ENCODE results near the gene KCND1.
"Not testable (repeated sequence)": the region's sequence is repeated elsewhere in the genome, so short reads cannot be mapped to it uniquely, and the experiment has no call there.

KCND1 gene

GRCh38 chrX:48992341-48992740, 20.7 kb upstream of the KCND1 start:
- TF ChIP-seq, protein P1, sequence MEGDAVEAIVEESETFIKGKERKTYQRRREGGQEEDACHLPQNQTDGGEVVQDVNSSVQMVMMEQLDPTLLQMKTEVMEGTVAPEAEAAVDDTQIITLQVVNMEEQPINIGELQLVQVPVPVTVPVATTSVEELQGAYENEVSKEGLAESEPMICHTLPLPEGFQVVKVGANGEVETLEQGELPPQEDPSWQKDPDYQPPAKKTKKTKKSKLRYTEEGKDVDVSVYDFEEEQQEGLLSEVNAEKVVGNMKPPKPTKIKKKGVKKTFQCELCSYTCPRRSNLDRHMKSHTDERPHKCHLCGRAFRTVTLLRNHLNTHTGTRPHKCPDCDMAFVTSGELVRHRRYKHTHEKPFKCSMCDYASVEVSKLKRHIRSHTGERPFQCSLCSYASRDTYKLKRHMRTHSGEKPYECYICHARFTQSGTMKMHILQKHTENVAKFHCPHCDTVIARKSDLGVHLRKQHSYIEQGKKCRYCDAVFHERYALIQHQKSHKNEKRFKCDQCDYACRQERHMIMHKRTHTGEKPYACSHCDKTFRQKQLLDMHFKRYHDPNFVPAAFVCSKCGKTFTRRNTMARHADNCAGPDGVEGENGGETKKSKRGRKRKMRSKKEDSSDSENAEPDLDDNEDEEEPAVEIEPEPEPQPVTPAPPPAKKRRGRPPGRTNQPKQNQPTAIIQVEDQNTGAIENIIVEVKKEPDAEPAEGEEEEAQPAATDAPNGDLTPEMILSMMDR (IDR thresholded peaks at IDR 0.05; ENCODE audit: control insufficient read depth, insufficient read depth, low read depth, low read length, missing control alignments): no peak
- DNase-seq (ENCODE audit: low read depth): no peak
- H3K4me3 ChIP-seq (ENCODE audit: control insufficient read depth, low read depth, low read length): no peak overlapping the region

- no peak overlapping the region for H3K4me3 ChIP-seq (ENCODE audit: control insufficient read depth, low read depth, low read length)
- DNase-seq (ENCODE audit: low read depth): no peak
- TF ChIP-seq, protein P1 (IDR thresholded peaks at IDR 0.05; ENCODE audit: control insufficient read depth, insufficient read depth, low read depth, low read length, missing control alignments): no peak
These were observed 17.8 kb upstream of the KCND1 start for GRCh38 chrX:48989483-48989882.

DNA sequence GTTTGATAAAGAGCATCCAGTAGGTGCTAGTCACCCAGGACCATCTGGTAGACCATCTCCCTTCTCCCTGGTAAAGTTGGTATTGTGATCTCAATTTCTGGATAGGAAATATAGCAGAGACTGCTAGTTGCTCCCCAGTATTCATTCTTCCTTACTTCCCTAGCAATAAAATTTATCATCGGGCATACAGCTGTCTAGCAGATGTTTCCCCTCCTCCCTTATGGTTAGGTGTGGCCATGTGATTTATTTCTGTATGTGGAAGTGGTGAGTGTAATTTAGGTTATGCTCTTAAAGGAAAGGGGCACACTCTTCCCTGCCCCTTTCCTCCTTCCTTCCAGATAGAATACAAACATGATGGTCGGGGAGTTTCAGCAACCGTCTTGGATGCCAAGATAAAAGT, 12.3 kb upstream of the KCND1 start:
- no peak for DNase-seq (ENCODE audit: low read depth)
- no peak overlapping the region for H3K4me3 ChIP-seq (ENCODE audit: control insufficient read depth, low read depth, low read length)
- TF ChIP-seq, protein P1 (IDR thresholded peaks at IDR 0.05; ENCODE audit: control insufficient read depth, insufficient read depth, low read depth, low read length, missing control alignments): no peak

DNA sequence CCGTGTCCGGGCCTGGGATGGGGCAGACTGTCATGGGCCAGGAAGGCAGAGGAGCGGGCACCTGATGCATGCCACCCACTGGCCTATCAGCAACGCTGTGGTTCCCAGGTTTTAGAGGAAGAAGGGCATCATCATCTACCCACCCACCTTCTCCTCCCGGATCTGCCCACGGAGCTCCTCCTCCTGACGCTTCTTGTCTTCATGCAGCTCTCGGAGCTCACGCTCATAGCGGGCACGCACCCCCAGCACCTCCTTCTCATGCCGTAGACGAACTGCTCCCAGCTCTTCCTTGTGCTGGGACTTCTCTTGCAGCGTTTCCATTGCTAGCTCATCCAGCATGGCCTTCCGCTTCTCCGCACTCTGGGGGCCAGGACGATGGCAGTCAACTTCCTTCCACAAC, 11.4 kb upstream of the KCND1 start:
- TF ChIP-seq, protein P1 (IDR thresholded peaks at IDR 0.05; ENCODE audit: control insufficient read depth, insufficient read depth, low read depth, low read length, missing control alignments): no peak
- no peak overlapping the region for H3K4me3 ChIP-seq (ENCODE audit: control insufficient read depth, low read depth, low read length)
- DNase-seq (ENCODE audit: low read depth): no peak

GRCh38 chrX:48981178-48981577, 9.5 kb upstream of the KCND1 start:
- no peak overlapping the region for H3K4me3 ChIP-seq (ENCODE audit: control insufficient read depth, low read depth, low read length)
- TF ChIP-seq, protein P1 (IDR thresholded peaks at IDR 0.05; ENCODE audit: control insufficient read depth, insufficient read depth, low read depth, low read length, missing control alignments): no peak
- no peak for DNase-seq (ENCODE audit: low read depth)

DNA sequence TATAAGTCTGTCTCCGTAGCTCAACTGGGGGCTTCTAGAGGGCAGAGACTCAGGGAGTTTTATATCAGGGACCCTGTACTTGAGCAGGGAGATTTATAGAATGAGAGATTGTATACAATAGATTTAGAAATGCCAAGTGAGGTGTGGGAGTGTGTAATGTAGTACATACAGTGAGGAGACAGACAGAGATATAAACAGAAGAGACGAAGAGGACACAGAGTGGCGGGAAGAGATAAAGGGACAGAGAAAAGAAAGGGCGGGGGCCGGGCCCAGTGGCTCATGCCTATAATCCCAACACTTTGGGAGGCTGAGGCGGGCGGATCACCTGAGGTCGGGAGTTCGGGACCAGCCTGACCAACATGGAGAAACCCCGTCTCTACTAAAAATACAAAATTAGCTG, 8.7 kb upstream of the KCND1 start:
- not testable (repeated sequence) for DNase-seq (ENCODE audit: low read depth); H3K4me3 ChIP-seq (ENCODE audit: control insufficient read depth, low read depth, low read length)

DNA sequence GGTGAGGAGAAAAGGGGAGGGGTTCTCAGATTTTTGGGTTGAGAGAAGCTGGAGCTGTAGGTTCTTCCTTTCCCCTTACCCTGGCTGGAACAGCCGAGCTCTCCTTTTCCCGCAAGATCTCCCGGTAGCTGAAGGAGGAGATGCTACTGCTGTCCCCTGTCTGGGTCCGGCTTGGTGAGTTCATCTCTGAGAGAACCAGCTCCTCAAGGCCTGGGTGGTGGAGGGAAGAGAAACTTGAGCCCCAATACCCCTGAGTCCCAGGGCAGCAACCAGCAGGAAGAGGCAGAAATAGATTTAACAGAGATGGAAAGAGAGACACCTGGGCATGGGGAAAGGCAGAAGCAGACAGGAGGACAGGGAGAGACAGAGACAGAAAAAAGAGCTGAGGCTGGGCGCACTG, 6.6 kb upstream of the KCND1 start:
- no peak for DNase-seq (ENCODE audit: low read depth)
- no peak overlapping the region for H3K4me3 ChIP-seq (ENCODE audit: control insufficient read depth, low read depth, low read length)
- TF ChIP-seq, protein P1 (IDR thresholded peaks at IDR 0.05; ENCODE audit: control insufficient read depth, insufficient read depth, low read depth, low read length, missing control alignments): no peak

Measured in AG09309 (cell line).